Neutrophil (primary cell): ENCODE measurements around the gene PRMT6.
"Not testable (repeated sequence)": the region's sequence is repeated elsewhere in the genome, so short reads cannot be mapped to it uniquely, and the experiment has no call there.

Source experiments
- H3K27ac ChIP-seq: fragments of 200-600 bp; sonication (generic); 2 replicates; pipeline ENCODE4 v1.5.1; 2016; ENCODE audit warnings: mild to moderate bottlenecking, moderate library complexity
- H3K27me3 ChIP-seq: fragments of 200-600 bp; sonication (generic); 2 replicates; pipeline ENCODE4 v1.6.0; 2016; ENCODE audit warnings: mild to moderate bottlenecking
- H3K36me3 ChIP-seq: fragments of 200-600 bp; sonication (generic); 2 replicates; pipeline ENCODE4 v1.5.1; 2017
- H3K4me1 ChIP-seq, 2 experiments: fragments of 200-600 bp in 1 of 2; sonication (generic) in 1 of 2; 1 replicate in 1 of 2; 2 replicates in 1 of 2; pipeline versions ENCODE4 v1.5.1 to v1.6.1; 2013 to 2016; ENCODE audit warnings: low read depth in 1 of 2, low read length in 1 of 2, mild to moderate bottlenecking in 1 of 2, moderate library complexity in 1 of 2; ENCODE audit not compliant: control insufficient read depth in 1 of 2, insufficient read depth in 1 of 2
- H3K4me3 ChIP-seq, 2 experiments: fragments of 200-600 bp in 1 of 2; sonication (generic) in 1 of 2; 1 replicate in 1 of 2; 2 replicates in 1 of 2; pipeline ENCODE4 v1.5.1; 2013 to 2016; ENCODE audit warnings: low read depth in 1 of 2, low read length in 1 of 2, mild to moderate bottlenecking in 1 of 2, moderate library complexity in 1 of 2
- H3K9me3 ChIP-seq: fragments of 200-600 bp; sonication (generic); 2 replicates; pipeline ENCODE4 v1.5.1; 2016
- TF ChIP-seq, protein P1 (sequence below): fragments of 200-600 bp; sonication (generic); IDR thresholded peaks from 2 replicates; pipeline ENCODE4 v1.5.1; 2016; ENCODE audit warnings: antibody characterized with exemption

The PRMT6 gene

DNA sequence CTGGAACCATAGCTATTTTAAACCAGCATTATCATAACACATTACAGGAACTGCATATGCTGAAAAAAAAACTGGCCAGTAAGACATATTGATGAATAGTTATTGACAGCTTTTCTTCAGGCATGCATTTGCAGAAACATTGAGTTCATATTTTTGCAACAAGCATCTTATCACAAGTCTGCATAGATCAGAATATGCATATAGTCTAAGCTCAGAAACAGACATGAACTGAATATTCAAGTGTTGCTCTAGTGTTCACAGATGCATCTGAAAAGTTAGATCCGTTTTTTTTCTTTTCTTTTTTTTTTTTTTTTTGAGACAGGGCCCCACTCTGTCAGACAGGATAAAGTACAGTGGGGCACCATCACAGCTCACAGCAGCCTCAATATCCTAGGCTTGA, 22.8 kb downstream of the PRMT6 start:
- Histone ChIP-seq H3K27ac (no peak overlapping the region), H3K36me3 (no peaks in the 10 kb centered on the region), H3K27me3 (no peaks in the 10 kb centered on the region), H3K4me3 (no peak overlapping the region), H3K9me3 (no peaks in the 10 kb centered on the region), H3K4me1 (no peaks in the 10 kb centered on the region)
- TF ChIP-seq, protein P1, sequence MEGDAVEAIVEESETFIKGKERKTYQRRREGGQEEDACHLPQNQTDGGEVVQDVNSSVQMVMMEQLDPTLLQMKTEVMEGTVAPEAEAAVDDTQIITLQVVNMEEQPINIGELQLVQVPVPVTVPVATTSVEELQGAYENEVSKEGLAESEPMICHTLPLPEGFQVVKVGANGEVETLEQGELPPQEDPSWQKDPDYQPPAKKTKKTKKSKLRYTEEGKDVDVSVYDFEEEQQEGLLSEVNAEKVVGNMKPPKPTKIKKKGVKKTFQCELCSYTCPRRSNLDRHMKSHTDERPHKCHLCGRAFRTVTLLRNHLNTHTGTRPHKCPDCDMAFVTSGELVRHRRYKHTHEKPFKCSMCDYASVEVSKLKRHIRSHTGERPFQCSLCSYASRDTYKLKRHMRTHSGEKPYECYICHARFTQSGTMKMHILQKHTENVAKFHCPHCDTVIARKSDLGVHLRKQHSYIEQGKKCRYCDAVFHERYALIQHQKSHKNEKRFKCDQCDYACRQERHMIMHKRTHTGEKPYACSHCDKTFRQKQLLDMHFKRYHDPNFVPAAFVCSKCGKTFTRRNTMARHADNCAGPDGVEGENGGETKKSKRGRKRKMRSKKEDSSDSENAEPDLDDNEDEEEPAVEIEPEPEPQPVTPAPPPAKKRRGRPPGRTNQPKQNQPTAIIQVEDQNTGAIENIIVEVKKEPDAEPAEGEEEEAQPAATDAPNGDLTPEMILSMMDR: no peak

DNA sequence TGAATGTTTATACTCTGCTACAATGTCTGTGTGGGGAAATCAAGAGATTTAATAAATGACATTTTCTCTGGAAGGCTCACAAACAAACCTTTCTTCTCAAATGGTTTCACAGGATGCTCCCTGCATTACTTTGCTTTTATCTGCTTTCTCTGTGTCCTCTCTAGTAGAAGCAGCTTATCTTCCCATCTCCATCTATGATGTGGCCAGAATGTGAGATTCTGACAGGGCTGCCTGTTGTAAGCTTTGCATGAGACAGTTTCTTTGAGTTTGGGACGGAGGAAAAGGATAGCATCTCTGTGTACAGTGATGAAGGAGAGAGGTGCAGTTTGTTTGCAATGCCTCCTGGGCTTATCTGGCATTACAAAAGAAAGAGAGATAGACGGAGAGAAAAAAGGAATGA, 24.6 kb downstream of the PRMT6 start:
- Histone ChIP-seq H3K9me3 (no peaks in the 10 kb centered on the region), H3K27me3 (no peaks in the 10 kb centered on the region), H3K27ac (no peak overlapping the region), H3K4me3 (no peak overlapping the region), H3K4me1 (no peaks in the 10 kb centered on the region), H3K36me3 (no peaks in the 10 kb centered on the region)
- TF ChIP-seq, protein P1: no peak

DNA sequence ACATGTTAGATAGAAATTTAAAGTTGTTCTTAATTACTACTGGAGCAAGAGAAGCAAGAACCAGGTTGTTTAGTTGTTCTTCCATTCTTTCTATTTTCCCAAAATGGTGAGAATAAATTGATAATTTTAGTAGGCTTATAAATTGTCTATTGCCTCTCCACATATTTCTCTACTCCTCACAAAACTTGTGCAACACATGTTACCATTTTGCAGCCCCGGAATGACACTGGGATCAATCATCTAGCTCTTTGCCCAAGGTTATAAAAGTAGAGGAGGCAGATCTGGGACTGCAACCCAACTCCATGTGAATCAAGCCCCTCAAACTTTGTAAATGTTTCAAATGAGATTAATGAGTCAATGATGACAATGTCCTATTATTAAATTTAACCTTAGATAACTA, 34.9 kb downstream of the PRMT6 start:
- TF ChIP-seq, protein P1: no peak

DNA sequence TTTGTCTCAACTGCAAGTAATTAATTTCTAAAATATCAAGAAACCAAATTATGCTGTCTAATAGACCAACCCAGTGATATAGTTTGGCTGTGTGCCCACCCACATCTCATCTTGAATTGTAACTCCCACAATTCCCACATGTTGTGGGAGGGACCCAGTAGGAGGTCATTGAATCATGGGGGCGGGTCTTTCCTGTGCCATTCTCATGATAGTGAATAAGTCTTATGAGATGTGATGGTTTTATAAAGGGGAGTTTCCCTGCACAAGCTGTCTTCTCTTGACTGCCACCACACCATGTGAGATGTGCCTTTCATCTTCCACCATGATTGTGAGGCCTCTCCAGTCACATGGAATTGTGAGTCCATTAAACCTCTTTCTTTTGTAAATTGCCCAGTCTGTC, 36.9 kb downstream of the PRMT6 start:
- not testable (repeated sequence) for H3K4me3 ChIP-seq, H3K27me3 ChIP-seq, H3K4me1 ChIP-seq, H3K27ac ChIP-seq, H3K9me3 ChIP-seq, H3K36me3 ChIP-seq

More for the DNA sequence above, 34.9 kb downstream of the PRMT6 start:
- Histone ChIP-seq H3K4me1 (no peaks in the 10 kb centered on the region), H3K27me3 (no peaks in the 10 kb centered on the region), H3K27ac (no peak overlapping the region), H3K36me3 (no peaks in the 10 kb centered on the region), H3K4me3 (no peak overlapping the region), H3K9me3 (no peaks in the 10 kb centered on the region)

DNA sequence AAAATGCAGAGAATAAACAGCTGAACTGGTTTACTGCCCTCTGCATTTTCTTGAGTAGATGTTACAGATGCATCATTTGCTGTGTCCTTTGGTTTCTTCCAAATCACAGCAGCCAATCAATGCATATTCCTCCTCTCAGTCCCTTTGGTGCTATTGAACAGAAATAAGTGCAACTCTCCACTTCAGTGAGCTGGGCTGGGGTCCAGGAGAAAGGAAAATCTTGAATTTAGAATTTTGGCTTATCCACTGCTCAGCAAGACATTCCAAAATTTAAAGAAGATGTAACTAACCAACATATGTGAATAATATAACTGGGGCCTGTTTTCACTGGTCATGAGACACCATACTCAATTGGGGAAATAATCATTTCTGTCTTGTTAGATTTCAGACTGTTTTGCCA, 39.2 kb downstream of the PRMT6 start:
- H3K9me3 ChIP-seq: no peaks in the 10 kb centered on the region
- no peak overlapping the region for H3K4me3 ChIP-seq
- TF ChIP-seq, protein P1: no peak
- no peaks in the 10 kb centered on the region for H3K27me3 ChIP-seq
- no peak overlapping the region for H3K27ac ChIP-seq
- no peaks in the 10 kb centered on the region for H3K36me3 ChIP-seq
- no peaks in the 10 kb centered on the region for H3K4me1 ChIP-seq

DNA sequence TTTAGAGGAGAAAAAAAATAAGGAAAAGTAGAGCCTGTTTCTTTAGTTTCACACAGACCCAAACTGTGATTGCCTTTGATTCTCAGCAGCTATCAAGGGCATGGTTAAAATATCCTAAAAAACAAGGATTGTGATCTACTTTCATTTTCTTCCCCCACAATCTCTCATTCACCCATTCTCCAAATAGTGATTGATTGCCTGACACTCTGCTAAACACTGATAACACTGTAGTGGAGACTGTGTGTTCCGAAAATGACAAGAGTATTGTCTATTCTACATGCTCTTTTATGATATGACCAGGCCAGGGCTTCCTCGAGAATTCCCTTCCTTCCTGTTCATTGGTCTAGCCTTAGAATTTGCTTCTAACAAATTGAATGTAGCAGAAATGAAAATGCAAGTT, 40.2 kb downstream of the PRMT6 start:
- TF ChIP-seq, protein P1: no peak
- H3K9me3 ChIP-seq: no peaks in the 10 kb centered on the region
- H3K36me3 ChIP-seq: no peaks in the 10 kb centered on the region
- no peak overlapping the region for H3K4me3 ChIP-seq
- no peaks in the 10 kb centered on the region for H3K27me3 ChIP-seq
- H3K4me1 ChIP-seq: no peaks in the 10 kb centered on the region
- no peak overlapping the region for H3K27ac ChIP-seq
